Measurements from ENCODE around the gene SLC1A2. TPM values are rescaled to one million over a fixed set of nuclear protein-coding genes. Genes with fewer than 3 reads are reported as not detected.

The SLC1A2 gene
- total RNA-seq, 1 experiment from 2014 or later: 0.11 TPM

GRCh38 chr11:35420371-35420770 lies 1.0 kb upstream of the SLC1A2 start:
- DNase-seq (ENCODE audit: low spot score): no peak
- no peak for TF ChIP-seq CTCF (conservative IDR thresholded peaks at IDR 0.05; ENCODE audit: low read depth, low read length)
- TF ChIP-seq EZH2 (IDR thresholded peaks at IDR 0.05; ENCODE audit: borderline replicate concordance, low read depth, low read length, poor library complexity, severe bottlenecking): peak; percentile 25
- intact Hi-C loops (cut with micrococcal nuclease; ENCODE audit: unreplicated experiment): no loop called here
- H3K4me1 ChIP-seq (ENCODE audit: insufficient read depth, low read length, poor library complexity, severe bottlenecking): peaks cover 14% of the 10 kb centered on the region
- H3K9me3 ChIP-seq (ENCODE audit: low read depth, low read length, poor library complexity, severe bottlenecking): no peaks in the 10 kb centered on the region
- H3K27me3 ChIP-seq (replicated peaks; ENCODE audit: insufficient read depth, low read depth, low read length, poor library complexity): peaks cover 100% of the 10 kb centered on the region
- H3K4me3 ChIP-seq (ENCODE audit: low read depth, low read length, poor library complexity, severe bottlenecking): peak overlapping the region; percentile 30
- ChIA-PET POLR2A (ENCODE audit: low non-redundant PET) (no interaction called here), CTCF (no interaction called here)
- no peak overlapping the region for H3K27ac ChIP-seq (ENCODE audit: low read depth, low read length, poor library complexity, severe bottlenecking)
- no peaks in the 10 kb centered on the region for H3K36me3 ChIP-seq (ENCODE audit: insufficient read depth, low read length, poor library complexity, severe bottlenecking)
- no TSS peak for BruUV-seq (replicated peaks)

DNA sequence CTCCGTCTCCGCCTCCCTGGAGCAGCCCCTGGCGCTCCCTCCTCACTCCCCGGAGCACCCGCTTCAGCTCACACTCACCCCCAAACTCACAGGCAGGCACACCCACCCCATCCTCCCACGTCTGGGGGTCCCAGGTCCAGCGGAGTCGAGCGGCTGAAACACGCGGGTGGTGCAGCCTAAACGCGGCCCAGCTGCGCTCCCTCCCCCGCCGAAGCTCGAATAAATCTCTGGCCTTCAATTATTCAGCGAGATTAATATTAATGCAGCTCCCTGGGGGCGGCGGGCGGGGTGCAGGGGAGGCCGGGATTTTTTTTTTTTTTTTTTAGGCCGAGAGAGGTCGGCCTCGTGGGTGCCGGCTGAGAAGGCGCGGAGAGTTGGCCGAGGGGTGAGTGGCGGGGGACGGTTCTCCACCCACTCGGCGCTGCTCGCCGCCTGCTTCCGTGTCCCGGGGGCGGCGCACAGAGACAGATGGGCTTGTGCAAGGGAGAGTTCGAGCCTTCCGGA lies 524 bp upstream of the SLC1A2 start:
- Histone ChIP-seq H3K36me3 (ENCODE audit: insufficient read depth, low read length, poor library complexity, severe bottlenecking) (no peaks in the 10 kb centered on the region), H3K27me3 (replicated peaks; ENCODE audit: insufficient read depth, low read depth, low read length, poor library complexity) (peaks cover 100% of the 10 kb centered on the region), H3K4me3 (ENCODE audit: low read depth, low read length, poor library complexity, severe bottlenecking) (peak overlapping the region; percentile 30), H3K4me1 (ENCODE audit: insufficient read depth, low read length, poor library complexity, severe bottlenecking) (peaks cover 14% of the 10 kb centered on the region), H3K27ac (ENCODE audit: low read depth, low read length, poor library complexity, severe bottlenecking) (no peak overlapping the region), H3K9me3 (ENCODE audit: low read depth, low read length, poor library complexity, severe bottlenecking) (no peaks in the 10 kb centered on the region)
- intact Hi-C loops (cut with micrococcal nuclease; ENCODE audit: unreplicated experiment): no loop called here
- TF ChIP-seq EZH2 (IDR thresholded peaks at IDR 0.05; ENCODE audit: borderline replicate concordance, low read depth, low read length, poor library complexity, severe bottlenecking) (peak; percentile 78), CTCF (conservative IDR thresholded peaks at IDR 0.05; ENCODE audit: low read depth, low read length) (no peak)
- DNase-seq (ENCODE audit: low spot score): no peak
- no TSS peak for BruUV-seq (replicated peaks)
- ChIA-PET POLR2A (ENCODE audit: low non-redundant PET) (no interaction called here), CTCF (no interaction called here)

- peak; percentile 44 for DNase-seq (ENCODE audit: low spot score)
- intact Hi-C loops (cut with micrococcal nuclease; ENCODE audit: unreplicated experiment): no loop called here
- no peak for TF ChIP-seq CTCF (conservative IDR thresholded peaks at IDR 0.05; ENCODE audit: low read depth, low read length)
- TF ChIP-seq EZH2 (IDR thresholded peaks at IDR 0.05; ENCODE audit: borderline replicate concordance, low read depth, low read length, poor library complexity, severe bottlenecking): peak; percentile 100
- POLR2A ChIA-PET (ENCODE audit: low non-redundant PET): no interaction called here
- H3K9me3 ChIP-seq (ENCODE audit: low read depth, low read length, poor library complexity, severe bottlenecking): no peaks in the 10 kb centered on the region
- BruUV-seq (replicated peaks): no TSS peak
- H3K4me1 ChIP-seq (ENCODE audit: insufficient read depth, low read length, poor library complexity, severe bottlenecking): peaks cover 14% of the 10 kb centered on the region
- H3K4me3 ChIP-seq (ENCODE audit: low read depth, low read length, poor library complexity, severe bottlenecking): peak overlapping the region; percentile 30
- no peak overlapping the region for H3K27ac ChIP-seq (ENCODE audit: low read depth, low read length, poor library complexity, severe bottlenecking)
- H3K27me3 ChIP-seq (replicated peaks; ENCODE audit: insufficient read depth, low read depth, low read length, poor library complexity): peaks cover 100% of the 10 kb centered on the region
- CTCF ChIA-PET: no interaction called here
- no peaks in the 10 kb centered on the region for H3K36me3 ChIP-seq (ENCODE audit: insufficient read depth, low read length, poor library complexity, severe bottlenecking)
Measured at GRCh38 chr11:35418282-35419183, 825 bp downstream of the SLC1A2 start.
